Right kidney (tissue), 9 donors: ENCODE measurements around the gene TMEM88.
"Not testable (repeated sequence)": the region's sequence is repeated elsewhere in the genome, so short reads cannot be mapped to it uniquely, and the experiment has no call there.

Source experiments
- DNase-seq: peaks from one replicate; pipeline ENCODE4 v3.0.0-alpha.2; 2016
- long read RNA-seq, 8 donors: transcript quantifications; one replicate each; lab custom pipeline, GENCODE V29; 2026

Gene TMEM88, protein sequence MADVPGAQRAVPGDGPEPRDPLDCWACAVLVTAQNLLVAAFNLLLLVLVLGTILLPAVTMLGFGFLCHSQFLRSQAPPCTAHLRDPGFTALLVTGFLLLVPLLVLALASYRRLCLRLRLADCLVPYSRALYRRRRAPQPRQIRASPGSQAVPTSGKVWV
- long read RNA-seq, donor 1, transcript TMEM88-201 (2 exons, 875 nt): major isoform, 11 of 15 reads
- long read RNA-seq, donor 1, partial matches to known transcripts: 0 of 15 reads
- long read RNA-seq, donor 1, other reads (novel, unspliced or antisense): 0 of 15 reads
- long read RNA-seq, donor 2, transcript TMEM88-201 (2 exons, 875 nt): major isoform, 9 of 13 reads
- long read RNA-seq, donor 2, partial matches to known transcripts: 0 of 13 reads
- long read RNA-seq, donor 2, other reads (novel, unspliced or antisense): 0 of 13 reads
- long read RNA-seq, donor 3, transcript TMEM88-201 (2 exons, 875 nt): major isoform, 7 of 8 reads
- long read RNA-seq, donor 3, partial matches to known transcripts: 0 of 8 reads
- long read RNA-seq, donor 3, other reads (novel, unspliced or antisense): 0 of 8 reads
- long read RNA-seq, donor 4, transcript TMEM88-202 (2 exons, 510 nt): minor isoform, 5 of 12 reads
- long read RNA-seq, donor 4, transcript TMEM88-201 (2 exons, 875 nt): major isoform, 7 of 12 reads
- long read RNA-seq, donor 4, partial matches to known transcripts: 0 of 12 reads
- long read RNA-seq, donor 4, other reads (novel, unspliced or antisense): 0 of 12 reads
- long read RNA-seq, donor 5, transcript TMEM88-202 (2 exons, 510 nt): minor isoform, 8 of 19 reads
- long read RNA-seq, donor 5, transcript TMEM88-201 (2 exons, 875 nt): major isoform, 11 of 19 reads
- long read RNA-seq, donor 5, partial matches to known transcripts: 0 of 19 reads
- long read RNA-seq, donor 5, other reads (novel, unspliced or antisense): 0 of 19 reads
- long read RNA-seq, donor 6, transcript TMEM88-201 (2 exons, 875 nt): major isoform, 22 of 25 reads
- long read RNA-seq, donor 6, partial matches to known transcripts: 0 of 25 reads
- long read RNA-seq, donor 6, other reads (novel, unspliced or antisense): 0 of 25 reads
- long read RNA-seq, donor 7: 0 reads
- long read RNA-seq, donor 8, transcript TMEM88-201 (2 exons, 875 nt): major isoform, 12 of 396 reads
- long read RNA-seq, donor 8, partial matches to known transcripts: 57 of 396 reads
- long read RNA-seq, donor 8, other reads (novel, unspliced or antisense): 323 of 396 reads

DNA sequence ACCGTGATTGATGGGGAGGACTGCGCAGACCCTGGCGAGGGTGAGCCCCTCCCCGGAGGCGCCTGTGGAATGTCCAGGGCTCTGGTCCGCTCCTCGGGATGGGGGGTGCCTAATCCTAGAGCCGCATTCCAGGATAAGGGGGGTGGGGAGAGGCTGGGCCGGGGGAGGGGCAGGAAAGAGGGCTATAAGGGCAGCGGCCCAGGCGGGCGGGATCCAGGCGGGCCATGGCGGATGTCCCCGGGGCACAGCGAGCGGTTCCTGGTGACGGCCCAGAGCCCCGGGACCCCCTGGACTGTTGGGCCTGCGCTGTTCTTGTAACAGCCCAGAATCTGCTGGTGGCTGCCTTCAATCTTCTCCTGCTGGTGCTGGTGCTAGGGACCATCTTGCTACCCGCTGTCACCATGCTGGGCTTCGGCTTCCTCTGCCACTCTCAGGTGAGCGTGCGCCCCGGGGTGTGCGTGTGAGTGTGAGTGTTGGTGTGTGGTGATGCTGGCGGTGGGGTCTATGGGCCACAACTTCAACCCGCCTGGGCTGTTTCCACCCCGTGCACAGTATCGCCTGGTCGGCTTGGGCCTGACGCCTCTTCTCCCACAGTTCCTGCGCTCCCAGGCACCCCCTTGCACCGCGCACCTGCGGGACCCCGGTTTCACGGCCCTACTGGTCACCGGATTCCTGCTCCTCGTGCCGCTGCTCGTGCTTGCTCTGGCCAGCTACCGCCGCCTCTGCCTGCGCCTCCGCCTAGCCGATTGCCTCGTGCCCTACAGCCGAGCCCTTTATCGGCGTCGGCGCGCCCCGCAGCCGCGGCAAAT lies at the start of gene TMEM88:
Gene TMEM88, plus strand, starts transcription at position 216 of the 809 bp plus-strand sequence. Its CDS starts 9 bp downstream, at position 225.
- peak; percentile 66 for DNase-seq

DNA sequence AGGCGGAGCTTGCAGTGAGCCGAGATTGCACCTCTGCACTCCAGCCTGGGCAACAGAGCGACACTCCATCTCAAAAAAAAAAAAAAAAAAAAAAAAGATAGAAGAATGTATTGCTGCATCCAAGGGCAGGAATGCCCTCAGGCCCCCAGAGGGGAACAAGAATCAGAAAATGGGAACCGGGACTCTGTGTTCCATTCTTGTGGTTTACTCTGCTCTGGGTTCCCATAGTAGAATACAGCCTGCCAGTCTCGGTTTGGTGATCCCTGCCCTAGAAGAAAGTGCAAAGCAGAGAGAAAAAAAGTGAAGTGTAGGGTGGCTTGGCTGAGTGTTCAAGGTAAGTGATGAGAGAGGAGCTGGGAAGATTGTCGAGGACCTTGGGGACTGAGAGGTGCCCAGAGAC lies 48.3 kb upstream of the TMEM88 start:
- no peak for DNase-seq

DNA sequence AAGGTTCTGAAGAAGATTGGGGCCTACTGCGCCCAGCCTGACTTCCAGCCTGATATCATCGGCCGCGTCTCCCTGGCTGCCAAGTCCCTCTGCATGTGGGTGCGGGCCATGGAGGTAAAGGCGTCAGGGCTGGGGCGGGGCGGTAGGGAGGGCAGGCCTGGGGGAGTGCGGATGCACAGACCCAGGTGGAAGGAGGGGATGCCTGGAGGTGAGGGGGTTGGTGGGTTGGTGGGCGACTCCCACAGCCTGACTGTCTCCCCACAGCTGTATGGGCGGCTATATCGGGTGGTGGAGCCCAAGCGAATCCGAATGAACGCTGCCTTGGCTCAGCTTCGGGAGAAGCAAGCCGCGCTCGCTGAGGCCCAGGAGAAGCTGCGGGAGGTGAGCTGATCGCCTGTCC lies 47.7 kb upstream of the TMEM88 start:
- DNase-seq: no peak

DNA sequence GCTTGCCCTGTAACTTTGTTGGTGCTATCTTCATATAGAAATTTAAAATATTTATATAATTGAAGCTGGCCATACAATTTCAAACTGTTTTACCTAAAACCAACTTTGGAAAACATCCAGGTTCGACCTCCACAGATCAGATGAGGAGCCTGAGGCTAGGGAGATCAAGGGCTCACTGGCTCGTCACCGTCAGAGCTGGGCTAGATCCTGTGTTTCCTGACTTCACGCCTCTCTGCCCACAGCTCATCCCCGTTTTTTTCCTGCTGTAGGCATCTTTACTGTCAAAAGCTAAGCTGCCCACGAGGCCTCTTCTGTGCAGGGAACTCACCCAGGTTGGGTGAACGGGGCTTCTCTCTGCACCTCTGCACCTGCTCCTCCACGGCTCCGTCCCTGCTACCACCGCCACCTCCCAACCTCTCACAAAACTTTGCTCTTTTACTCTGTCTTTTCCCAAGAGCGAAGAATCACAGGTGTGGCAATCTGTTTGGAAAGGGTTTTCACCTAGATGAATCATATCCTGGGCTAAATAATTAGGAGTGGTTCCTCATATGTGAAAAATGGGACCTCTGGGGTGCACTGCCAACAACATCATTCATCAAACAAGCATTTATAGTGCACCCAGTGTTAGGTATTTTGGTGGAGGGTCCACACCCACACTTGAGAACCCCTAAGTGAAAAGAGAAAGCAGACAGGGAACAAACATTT lies 45.6 kb upstream of the TMEM88 start:
- DNase-seq: no peak

DNA sequence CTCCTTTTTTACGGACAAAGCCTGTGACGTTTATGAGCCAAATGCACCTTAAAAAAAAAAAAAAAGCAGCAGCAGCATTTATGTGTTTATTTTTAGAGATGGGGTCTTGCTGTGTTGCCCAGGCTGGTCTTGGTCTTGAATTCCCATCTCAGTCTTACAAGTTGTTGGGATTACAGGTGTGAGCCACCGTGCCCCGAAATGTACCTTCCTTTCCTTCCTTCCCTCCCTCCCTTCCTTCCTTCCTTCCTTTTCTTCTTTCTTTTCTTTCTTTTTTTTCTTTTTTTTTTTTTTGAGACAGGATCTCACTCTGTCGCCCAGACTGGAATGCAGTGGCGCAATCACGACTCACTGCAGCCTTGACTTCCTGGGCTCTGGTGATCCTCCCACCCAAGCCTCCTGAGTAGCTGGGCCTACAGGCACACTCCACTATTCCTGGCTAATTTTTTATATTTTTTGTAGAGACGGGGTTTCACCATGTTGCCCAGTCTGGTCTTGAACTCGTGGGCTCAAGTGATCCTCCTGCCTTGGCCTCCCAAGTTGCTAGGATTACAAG lies 45.0 kb upstream of the TMEM88 start:
- not testable (repeated sequence) for DNase-seq

DNA sequence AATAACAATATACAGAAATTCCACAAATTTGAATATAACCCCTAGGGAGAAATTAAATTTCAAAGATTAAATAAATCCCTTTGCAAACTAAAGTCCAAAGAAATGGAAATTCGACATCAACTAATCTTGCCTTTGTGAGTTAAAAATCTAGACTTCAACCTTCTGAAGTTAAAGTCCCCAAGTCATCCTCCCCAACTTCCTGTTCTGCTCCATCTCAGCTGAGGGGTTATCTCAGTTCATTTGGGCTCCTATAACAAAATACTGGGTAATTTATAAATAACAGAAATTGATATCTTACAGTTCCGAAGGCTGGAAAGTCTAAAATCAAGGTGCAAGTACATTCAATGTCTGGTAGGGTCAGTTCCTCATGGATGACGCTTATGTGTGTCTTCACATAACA lies 43.6 kb upstream of the TMEM88 start:
- no peak for DNase-seq

DNA sequence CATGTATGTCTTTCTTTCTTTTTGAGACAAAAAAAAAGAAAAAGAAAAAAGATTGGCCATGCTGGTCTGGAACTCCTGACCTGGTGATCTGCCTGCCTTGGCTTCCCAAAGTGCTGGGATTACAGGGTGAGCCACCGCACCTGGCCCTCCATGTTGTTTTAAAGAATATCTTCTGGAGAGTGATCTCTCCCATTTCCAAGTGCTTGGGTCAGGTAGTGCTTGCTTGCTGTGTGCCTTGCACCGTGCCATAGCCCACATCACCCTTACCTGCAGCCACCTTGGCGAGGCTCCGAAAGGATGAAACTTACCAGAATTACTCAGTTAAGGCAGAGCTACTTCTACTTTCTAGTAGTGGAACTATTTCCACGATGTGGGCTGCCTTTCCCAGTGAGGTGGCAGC lies 39.9 kb upstream of the TMEM88 start:
- DNase-seq: no peak

DNA sequence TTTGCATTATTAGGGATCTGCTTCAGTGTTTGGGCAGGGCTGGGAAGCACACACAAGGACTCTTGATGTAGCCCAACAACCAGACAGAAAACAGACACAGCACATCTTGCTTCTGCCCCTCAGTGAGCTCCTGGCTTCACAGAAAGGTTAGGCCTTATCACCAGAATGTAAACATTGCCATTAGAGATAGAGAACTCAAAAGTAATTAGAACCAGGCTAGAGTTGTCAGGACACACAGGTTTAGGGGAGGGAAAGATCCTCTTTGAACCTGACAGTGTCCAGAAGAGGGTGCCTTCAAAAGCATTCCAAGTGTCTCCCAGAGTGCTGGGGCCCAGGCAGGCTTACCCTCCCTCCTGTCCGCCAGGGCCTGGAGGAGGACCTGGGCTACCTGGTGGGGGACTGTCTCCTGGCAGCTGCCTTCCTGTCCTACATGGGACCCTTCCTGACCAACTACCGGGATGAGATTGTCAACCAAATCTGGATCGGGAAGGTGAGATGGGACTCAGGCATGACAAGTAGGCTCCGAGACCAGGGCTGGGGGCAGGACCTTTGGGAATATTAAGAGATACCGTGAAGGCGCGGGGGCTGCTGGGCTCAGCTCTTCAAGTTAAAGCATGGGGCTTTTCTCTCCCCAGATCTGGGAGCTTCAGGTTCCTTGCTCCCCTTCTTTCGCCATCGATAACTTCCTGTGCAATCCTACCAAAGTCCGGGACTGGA lies 37.8 kb upstream of the TMEM88 start:
- DNase-seq: no peak

DNA sequence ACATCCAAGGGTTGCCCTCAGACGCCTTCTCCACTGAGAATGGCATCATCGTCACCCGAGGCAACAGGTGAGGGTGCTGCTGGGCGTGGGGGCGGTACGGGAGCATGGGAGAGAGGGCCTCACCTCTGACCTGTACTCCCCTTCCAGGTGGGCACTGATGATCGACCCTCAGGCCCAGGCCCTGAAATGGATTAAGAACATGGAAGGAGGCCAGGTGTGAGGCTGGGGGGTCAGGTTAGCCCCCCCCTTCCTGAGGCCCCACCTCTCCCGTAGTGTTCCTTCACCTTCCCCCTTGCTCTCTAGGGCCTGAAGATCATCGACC lies 37.3 kb upstream of the TMEM88 start:
- no peak for DNase-seq

DNA sequence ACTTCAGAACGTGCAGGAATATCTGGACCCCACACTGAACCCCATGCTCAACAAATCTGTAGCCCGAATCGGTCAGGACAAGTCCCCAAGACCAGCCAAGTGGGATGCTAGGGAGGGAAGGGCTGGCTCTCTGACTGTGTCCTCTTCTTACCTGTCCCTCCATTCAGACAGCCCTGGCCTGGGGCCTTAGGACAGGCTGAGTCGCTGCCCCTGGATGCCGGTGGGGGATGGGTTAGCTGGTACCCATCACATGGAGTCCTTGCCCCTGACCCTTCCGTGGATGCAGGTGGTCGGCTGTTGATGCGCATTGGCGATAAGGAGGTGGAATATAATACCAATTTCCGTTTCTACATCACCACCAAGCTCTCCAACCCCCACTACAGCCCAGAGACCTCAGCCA lies 36.8 kb upstream of the TMEM88 start:
- no peak for DNase-seq

DNA sequence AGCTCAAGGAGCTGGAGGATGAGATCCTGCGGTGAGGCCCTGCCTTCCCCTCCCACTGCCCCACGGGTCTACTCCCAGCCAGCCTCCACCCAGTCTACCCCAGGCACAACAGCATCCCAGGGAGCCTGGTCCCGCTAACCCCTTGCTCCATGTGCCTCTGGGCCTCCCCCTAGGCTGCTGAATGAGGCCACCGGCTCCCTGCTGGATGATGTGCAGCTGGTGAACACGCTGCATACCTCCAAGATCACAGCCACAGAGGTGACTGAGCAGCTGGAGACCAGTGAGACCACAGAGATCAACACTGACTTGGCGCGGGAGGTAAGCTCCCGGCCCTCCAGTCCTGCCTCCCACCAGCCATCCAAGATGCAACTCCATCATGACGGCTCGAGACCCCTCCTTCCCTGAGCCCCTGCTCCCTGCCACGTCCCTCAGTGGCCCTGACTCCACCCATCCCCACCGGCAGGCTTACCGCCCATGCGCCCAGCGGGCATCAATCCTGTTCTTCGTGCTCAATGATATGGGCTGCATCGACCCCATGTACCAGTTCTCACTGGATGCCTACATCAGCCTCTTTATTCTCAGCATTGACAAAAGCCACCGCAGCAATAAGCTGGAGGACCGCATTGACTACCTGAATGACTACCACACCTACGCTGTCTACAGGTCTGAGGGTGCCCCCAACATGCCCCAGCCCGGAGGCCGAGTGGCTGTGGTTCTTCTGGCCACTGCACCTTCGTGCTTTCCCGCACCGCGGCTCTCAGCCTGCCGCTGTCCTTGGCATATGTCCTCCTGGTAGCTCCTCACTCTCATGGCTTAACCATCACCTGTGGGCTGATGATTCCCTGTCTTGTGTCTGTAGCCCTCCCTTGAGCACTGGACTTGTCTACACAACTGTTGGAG lies 35.9 kb upstream of the TMEM88 start:
- DNase-seq: no peak

DNA sequence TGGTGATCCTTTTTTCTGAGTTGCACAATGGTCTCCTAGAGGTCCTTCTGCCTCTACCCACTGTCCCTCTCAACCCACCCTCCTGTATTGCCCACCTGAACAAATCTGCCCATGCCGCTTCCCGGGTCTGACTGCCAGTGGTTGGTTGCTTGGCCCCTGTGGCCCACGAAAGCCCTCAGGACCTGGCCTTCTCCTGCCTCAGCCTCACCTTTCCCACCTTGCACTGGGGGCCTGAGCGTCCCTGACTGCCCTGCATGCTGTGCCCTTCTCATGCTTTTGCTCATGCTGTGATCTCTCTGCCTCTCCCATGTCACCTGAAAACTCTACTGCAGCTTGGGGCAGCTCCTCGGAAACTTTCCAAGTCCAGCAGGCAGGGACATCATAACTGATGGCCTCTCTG lies 34.6 kb upstream of the TMEM88 start:
- no peak for DNase-seq

DNA sequence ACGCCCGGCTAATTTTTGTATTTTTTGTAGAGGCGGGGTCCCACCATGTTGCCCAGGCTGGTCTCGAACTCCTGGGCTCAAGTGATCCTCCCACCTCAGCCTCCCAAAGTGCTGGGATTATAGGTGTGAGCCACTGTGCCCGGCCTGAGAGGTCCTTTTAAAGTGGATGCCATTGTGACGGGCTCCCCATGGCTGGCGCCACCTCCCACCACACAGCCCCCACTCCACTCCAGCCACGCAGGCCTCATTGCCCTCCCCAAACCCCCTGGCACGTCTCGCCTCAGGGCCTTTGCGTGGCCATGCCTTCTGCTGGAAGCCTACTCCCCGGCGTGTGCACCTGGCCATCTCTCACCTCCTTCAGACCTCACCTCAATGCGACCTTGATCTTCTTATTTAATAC lies 32.7 kb upstream of the TMEM88 start:
- DNase-seq: no peak

DNA sequence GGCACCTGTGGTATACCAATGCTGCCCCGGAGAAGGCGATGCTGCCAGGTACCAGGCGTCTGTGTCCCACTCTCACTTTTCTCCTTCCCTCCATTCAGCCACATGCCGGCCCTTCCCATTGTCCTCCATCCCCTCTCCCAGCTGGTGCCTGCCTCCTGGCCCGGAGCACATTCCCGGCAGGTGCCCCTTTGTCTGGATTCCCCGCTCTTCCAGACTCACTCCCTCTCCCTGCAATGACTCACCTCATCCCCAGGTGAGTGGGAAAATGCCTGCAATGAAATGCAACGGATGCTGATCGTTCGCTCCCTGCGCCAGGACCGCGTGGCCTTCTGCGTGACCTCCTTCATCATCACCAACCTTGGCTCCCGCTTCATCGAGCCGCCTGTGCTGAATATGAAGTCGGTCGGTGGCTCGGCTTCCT lies 31.3 kb upstream of the TMEM88 start:
- DNase-seq: no peak

DNA sequence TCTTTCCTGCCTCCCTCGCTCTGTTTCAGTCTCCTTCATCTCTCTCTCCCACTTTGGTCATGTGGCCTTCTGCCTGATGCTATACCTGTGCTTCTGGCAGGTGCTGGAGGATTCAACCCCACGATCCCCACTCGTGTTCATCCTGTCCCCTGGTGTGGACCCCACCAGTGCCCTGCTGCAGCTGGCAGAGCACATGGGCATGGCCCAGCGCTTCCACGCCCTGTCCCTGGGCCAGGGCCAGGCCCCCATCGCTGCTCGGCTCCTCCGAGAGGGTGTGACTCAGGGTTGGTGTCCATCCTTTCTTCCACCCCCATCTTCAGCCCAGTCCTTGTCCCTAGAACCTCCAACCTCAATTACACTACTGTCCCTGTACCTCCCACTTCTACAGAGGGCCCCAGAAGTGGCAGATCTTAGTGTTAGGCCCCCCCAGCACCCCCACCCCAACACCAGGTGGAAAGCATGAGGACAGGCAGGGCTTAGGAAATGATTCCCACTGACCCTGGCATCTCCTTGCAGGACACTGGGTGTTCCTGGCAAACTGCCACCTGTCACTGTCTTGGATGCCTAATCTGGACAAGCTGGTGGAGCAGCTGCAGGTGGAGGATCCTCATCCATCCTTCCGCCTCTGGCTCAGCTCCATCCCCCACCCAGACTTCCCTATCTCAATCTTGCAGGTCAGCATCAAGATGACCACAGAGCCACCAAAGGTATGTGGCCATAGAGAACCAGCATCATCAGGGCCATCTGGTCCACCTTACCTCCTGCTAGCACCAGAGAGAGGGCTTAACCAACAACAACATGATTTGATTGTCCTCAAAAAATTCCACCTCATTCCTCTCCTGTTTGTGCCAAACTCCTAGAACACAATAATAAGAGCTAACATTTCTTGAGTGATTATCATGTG lies 30.6 kb upstream of the TMEM88 start:
- no peak for DNase-seq

DNA sequence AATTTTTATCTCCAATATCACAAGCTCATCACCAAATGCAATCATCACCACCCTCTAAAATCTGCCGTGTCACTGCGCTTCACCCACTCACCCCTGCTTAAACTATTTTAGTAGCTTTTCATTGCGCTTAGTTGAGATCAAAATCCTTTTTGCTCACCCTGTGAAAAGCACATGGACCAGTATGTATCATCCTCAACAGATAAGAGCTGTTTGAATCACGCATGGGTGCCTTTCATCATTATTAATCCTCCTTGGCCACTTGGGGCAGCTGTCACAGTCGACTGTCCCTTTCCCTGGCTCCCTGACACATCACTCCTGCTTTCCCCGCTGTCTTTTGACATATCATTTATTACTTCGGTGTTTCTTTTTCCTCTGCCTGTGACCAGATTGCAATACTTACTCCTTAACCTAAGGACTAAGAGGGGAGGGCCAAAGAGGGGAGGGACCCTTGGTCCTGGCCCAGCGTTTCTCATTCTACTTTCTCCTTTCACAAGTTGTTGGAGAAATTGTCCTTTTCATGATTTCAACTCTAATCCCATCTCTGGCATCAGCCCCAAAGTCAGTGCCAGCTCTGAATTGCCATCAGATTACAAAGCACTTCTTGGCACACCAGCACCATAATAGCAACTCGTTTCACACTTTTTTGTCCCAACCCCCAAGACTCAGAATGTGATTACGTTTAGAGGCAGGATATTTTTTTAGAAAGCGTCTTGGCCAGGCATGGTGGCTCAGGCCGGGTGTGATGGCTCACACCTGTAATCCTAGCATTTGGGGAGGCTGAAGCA lies 29.5 kb upstream of the TMEM88 start:
- no peak for DNase-seq

DNA sequence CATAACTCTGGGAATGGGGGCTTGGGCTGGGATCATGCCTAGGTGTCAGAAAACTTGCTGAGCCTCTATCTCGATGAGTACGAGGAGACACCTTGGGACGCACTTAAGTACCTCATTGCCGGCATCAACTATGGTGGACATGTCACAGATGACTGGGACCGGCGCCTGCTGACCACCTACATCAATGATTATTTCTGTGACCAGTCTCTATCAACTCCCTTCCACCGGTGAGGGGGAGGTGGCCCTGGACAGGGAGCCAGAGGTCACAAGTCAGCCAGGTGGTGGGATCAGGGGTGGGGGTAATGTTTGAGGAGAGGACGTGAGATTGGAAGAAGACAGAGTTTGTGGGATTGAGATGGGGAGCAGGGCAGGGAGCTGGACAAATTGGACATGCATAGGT lies 24.2 kb upstream of the TMEM88 start:
- DNase-seq: no peak
